Activated CD4-positive, CD25-positive, alpha-beta regulatory T cell treated with anti-CD3 and anti-CD28 coated beads, Interleukin-2, amount 50 U/mL, for 72 hours (primary cell): ENCODE data around the gene ZBTB8OS.

Experiments used
- DNase-seq: peaks from one replicate; pipeline ENCODE4 v3.0.0; 2021

ZBTB8OS gene

DNA sequence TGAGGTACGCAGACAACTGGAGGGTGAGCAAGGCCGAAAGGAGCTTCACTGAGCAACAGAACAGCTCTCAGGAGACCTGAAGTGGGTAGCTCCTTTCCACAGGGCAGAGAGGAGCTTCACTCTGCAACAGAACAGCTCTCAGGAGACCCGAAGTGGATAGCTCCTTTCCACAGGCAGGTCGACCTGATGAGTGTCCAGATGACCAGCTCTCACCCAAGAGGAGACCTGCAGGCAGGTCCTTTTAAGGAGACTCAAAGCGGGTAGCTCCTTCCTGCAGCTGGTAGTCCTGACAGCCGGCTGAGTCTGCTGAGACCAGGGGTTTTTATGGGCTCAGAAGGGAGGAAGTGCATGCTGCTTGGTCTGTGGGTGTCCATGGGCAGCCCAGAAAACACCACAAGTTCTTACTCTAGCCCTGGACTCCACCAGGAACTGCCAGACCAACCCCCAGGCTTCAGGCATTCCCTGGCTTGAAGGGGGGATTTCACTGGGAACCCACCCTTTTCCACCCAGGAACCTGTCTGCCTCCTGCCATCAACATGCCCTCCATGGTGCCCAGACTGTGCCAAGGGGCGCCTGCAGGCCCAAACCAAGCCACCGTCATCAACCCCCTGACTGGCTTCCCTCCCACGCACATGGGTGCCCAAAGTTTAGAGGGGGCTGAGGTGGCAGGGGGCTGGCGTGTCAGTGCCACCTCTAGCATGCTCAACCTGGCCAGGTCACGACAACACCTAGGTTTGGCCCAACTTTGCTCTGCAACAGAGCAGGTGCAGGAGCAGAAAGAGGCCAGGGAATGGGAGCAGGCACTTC is 43.6 kb downstream of the ZBTB8OS start:
- no peak for DNase-seq

DNA sequence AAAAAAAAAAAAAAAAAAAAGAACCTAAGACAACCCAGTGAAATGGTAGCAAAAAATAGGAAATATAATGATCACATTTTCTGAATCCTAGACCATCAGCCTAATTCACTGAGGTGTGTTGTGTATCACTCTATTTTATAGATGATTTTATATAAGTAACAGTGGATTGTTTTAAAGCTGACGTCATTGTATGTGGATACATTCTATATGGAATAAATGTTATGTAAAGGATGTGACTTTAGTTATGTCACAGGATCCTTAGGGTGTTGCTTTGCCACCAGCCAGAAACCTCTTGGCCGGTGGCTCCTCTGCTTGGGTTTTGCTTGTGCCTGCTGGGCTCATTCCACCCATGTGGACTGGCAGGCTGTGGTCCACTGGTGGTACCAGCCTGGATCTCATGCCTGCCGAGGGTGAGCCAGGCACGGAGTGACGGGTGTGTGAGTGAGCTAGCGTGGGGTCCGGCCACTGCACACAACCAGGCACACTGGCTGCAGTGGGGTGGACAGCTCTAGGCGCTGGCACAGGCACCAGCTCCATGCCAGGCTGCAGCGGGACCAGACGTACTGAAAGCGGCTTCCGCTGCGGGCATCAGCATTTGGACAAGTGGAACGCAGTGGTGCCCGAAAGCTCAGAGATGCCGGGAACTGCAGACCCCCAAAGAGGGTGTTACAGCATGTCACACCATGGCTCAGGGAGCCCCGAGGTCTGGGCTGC is 44.5 kb downstream of the ZBTB8OS start:
- no peak for DNase-seq

DNA sequence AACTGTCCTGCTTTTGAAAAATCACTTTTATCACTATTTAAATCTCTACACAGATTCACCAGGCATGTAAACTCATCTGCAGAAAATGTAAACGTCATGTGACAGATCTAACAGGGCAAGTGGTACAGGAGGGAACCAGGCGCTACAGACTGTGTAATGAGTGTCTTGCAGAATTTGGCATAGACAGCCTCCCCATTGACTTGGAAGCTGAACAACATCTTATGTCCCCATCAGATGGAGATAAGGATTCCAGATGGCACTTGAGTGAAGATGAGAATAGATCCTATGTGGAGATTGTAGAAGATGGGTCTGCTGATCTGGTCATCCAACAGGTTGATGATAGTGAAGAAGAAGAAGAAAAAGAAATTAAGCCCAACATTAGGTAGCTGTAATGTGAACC is 50.3 kb downstream of the ZBTB8OS start:
- DNase-seq: no peak

DNA sequence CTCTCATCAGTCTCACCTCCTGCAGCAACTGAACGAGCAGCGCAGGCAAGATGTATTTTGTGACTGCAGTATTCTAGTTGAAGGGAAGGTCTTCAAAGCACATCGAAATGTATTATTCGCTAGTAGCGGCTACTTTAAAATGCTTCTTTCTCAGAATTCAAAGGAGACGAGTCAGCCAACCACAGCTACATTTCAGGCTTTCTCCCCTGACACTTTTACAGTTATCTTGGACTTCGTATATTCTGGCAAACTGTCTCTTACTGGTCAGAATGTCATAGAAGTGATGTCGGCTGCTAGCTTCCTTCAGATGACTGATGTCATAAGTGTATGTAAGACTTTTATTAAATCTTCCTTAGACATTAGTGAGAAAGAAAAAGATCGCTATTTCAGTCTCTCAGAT is 57.4 kb downstream of the ZBTB8OS start:
- DNase-seq: no peak

DNA sequence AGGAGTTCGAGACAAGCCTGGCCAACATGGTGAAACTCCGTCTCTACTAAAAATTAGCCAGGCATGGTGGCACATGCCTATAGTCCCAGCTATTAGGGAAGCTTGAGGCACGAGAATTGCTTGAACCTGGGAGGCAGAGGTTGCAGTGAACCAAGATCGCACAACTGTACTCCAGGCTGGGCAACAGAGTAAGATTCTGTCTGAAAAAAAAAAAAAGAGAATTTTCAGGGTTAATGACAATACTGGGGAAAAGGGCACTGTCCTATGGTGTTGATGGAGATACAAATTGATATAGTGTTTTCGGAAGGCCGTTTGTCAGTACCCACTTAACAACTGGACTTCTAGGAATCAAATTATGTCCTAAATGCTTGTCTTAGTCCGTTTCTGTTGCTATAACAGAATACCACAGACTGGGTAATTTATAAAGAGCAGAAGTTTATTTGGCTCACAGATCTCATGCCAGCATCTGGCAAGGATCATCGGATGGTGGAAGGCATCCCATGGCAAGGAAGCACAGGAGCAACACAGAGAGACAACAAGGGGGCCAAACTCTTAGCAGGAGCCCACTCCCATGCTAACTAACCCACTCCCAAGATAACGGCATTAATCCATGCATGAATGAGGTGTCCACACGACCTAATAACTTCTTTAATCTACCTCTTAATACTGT is 69.9 kb downstream of the ZBTB8OS start:
- DNase-seq: no peak
